Ectodermal cell (in vitro differentiated cells): ENCODE results near the gene AP2S1.

Source experiments
- H3K27ac ChIP-seq: 2 replicates; pipeline ENCODE4 v1.7.0; 2013; ENCODE audit warnings: mild to moderate bottlenecking, low read depth, low read length; ENCODE audit not compliant: insufficient read depth, poor library complexity, severe bottlenecking
- H3K27me3 ChIP-seq: 2 replicates; pipeline ENCODE4 v1.7.0; 2013; ENCODE audit warnings: mild to moderate bottlenecking, low read length; ENCODE audit not compliant: insufficient read depth, control insufficient read depth, poor library complexity, severe bottlenecking
- H3K36me3 ChIP-seq: one replicate; pipeline ENCODE4 v1.7.0; 2013; ENCODE audit warnings: low read length; ENCODE audit not compliant: control insufficient read depth, insufficient read depth
- H3K4me1 ChIP-seq: one replicate; pipeline ENCODE4 v1.7.0; 2013; ENCODE audit warnings: low read length; ENCODE audit not compliant: control insufficient read depth, insufficient read depth
- H3K4me3 ChIP-seq: 2 replicates; pipeline ENCODE4 v1.7.0; 2013; ENCODE audit warnings: low read depth, low read length, control low read depth; ENCODE audit not compliant: insufficient read depth
- H3K9me3 ChIP-seq: 2 replicates; pipeline ENCODE4 v1.7.0; 2013; ENCODE audit warnings: mild to moderate bottlenecking, low read length, moderate library complexity; ENCODE audit not compliant: control insufficient read depth
- WGBS, 2 experiments: methylation state at CpG; one replicate each; pipeline ENCODE4 v1.1.7; 2013; ENCODE audit warnings: missing lambda C conversion rate in 2 of 2; 5-methylcytosine and 5-hydroxymethylcytosine counted together

Gene AP2S1

DNA sequence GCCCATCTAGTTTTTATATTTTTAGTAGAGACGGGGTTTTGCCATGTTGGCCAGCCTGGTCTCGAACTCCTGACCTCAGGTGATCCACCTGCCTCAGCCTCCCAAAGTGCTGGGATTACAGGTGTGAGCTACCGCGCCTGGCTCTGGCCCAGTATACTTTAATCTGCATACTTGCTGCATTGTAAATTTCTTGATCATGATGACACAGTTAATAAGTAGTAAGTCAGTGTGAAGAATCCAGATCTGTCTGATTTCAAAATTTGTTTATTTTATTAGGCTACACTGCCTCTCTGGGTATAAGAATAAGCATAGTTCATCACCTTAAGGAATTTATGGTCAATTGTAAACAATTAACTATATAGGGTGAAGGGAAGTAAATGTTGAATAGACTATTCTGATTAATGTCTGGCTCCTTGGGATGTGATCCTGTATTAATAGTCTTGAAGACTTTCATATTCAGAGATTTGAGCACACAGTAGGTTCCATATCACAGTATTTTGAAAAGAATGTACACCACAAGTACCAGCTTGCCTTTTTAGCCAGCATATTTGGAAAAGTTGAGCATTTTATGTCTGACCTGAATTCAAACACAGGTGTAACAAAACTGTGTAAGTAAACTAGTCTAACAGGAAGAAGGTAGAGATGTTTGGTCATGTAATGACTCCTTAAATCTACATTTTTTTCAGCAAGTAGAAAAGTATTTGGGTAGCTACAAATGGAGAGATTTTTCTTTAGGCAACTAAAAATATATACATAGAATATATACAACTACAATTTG, 17.6 kb upstream of the AP2S1 start:
- no peaks in the 10 kb centered on the region for H3K36me3 ChIP-seq
- H3K27ac ChIP-seq: no peak overlapping the region
- 91 to 94% methylated on average over 4 of the region's 4 CpGs for WGBS, 2 experiments
- H3K27me3 ChIP-seq: no peaks in the 10 kb centered on the region
- H3K9me3 ChIP-seq: no peaks in the 10 kb centered on the region
- H3K4me3 ChIP-seq: no peak overlapping the region
- peaks cover 17% of the 10 kb centered on the region for H3K4me1 ChIP-seq

DNA sequence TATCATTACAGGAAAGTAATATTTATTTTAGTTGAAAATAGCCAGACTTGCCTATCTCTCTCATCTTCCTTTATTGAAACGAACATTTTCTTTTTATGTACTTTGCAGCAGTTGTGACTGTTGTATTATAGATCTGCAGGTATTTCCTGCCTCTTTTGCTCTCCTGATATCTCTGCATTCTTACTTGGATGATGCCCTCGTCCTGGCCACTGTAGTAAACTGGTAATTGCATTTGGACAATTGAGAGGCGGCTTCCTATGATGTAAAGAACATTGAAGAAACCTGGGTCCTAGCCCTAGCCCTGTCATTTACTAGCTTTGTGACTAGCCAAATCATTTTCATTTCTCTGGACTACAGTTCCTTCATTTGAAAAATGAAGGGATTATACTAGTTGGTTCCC, 16.5 kb upstream of the AP2S1 start:
- Histone ChIP-seq H3K4me1 (peaks cover 21% of the 10 kb centered on the region), H3K27me3 (no peaks in the 10 kb centered on the region), H3K9me3 (no peaks in the 10 kb centered on the region), H3K36me3 (no peaks in the 10 kb centered on the region), H3K27ac (no peak overlapping the region), H3K4me3 (no peak overlapping the region)
- 81 to 93% methylated on average over 3 of the region's 3 CpGs for WGBS, 2 experiments

DNA sequence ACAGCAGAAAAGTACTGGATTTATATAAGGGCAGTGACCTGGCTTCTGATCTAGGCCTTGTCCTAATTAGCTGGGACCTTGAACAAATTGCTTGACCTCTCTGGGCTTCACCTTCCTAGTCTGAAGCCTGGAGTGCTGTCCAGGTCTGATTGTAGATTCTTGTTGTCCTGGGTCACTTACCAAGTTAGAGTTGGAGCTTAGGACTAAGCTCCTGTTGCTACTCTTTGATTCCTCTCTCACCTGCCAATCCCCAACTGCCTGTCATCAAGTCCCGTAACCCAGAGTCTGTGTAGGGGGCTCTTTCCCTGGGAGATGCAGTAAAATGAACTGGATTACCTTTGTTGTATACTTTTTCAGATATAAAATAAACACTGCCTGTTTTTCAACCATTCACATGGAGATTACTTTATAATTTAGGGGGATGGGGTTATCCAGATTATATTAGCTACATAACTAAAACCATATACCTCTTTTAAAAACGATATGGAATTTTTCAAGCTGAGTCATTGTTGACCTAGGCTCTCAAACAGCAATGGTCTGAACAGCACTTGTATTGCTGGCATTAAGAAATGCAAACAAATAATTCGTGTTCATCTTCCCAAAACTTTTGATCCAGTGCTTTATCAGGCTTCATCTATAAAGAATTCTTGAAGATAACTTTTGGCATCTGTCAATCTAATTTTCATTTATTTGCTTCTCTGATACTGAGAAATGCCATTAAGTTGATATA, 15.9 kb upstream of the AP2S1 start:
- no peaks in the 10 kb centered on the region for H3K36me3 ChIP-seq
- H3K4me3 ChIP-seq: no peak overlapping the region
- 75 to 79% methylated on average over 2 to 3 of the region's 3 CpGs for WGBS, 2 experiments
- H3K9me3 ChIP-seq: no peaks in the 10 kb centered on the region
- peaks cover 21% of the 10 kb centered on the region for H3K4me1 ChIP-seq
- no peaks in the 10 kb centered on the region for H3K27me3 ChIP-seq
- H3K27ac ChIP-seq: no peak overlapping the region

DNA sequence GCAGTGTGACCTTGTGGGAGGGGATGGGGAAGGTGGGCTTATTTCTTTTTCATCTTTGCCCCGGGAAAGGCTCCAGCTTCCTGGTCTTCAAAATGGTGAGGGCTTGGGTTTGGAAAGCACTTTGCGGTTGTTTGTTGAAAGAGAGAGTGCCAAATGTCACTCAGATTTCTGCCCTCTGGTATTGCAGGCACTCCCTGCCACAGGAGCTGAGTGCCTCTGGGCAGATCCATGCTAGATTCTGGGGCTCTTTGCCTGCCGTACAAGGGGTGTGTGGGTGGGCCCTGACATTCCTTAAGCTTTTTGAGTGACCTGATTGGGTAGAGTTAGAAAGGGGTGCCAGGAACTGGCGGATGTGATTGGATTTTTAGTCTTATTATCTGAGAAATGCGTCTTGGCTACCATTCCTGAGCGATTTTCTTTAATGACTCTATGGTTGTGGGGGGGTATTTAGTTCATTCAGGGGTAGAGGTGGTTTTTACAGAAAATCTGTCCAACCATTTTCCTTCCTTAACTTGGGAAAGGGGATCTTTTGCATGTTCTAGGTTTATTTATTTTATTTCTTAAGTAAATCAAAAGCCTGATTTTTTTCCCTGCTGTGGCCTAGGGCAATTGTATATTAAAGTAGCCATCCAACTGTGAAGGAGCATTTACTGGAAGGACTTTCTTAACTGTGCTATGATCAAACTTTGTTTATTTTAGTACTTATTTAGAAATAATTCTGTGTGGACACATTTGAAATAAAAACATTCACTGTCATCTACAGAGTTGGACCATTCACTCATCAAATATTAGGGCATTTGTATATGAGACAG, 13.4 kb upstream of the AP2S1 start:
- Histone ChIP-seq H3K27ac (peak overlapping the region; percentile 56), H3K36me3 (no peaks in the 10 kb centered on the region), H3K4me3 (peak overlapping the region; percentile 84), H3K9me3 (no peaks in the 10 kb centered on the region), H3K4me1 (peaks cover 21% of the 10 kb centered on the region), H3K27me3 (no peaks in the 10 kb centered on the region)
- 10 to 14% methylated on average over 6 of the region's 6 CpGs for WGBS, 2 experiments

DNA sequence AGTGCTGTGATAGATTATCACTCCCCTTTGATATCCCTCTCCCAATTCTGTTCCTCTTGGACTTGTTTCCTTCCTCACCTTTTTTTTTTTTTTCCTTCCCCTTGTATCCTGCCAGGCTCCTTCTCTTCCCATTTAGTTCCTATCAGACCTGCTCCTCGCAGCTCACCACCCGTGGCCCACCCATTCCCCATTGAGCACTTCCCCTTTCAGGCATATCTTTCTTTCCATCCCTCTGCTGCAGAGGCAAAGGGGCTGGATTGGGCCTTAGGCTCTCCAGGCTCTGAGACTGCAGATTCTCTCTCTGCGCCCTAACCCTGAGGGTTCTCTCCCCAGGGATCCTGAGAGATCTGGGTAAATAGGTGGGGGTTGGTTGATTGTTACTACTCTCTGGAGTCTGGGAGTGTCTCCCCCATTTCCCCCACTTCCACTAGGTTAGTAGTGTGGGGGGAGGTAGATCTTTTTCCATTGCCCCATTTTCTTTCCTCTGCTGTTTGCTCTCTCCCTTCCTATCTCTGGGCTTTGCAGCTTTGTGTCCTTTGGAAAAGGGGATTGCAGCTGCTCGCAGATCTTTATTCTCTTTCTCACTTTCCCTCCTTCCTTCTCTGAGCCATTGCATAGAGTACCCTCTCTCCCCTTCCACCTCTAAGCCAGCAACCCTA, 12.5 kb upstream of the AP2S1 start:
- WGBS, 2 experiments: 19 to 23% methylated on average over 4 of the region's 4 CpGs
- Histone ChIP-seq H3K27ac (no peak overlapping the region), H3K36me3 (no peaks in the 10 kb centered on the region), H3K9me3 (no peaks in the 10 kb centered on the region), H3K4me3 (peak overlapping the region; percentile 84), H3K27me3 (no peaks in the 10 kb centered on the region), H3K4me1 (peaks cover 21% of the 10 kb centered on the region)

DNA sequence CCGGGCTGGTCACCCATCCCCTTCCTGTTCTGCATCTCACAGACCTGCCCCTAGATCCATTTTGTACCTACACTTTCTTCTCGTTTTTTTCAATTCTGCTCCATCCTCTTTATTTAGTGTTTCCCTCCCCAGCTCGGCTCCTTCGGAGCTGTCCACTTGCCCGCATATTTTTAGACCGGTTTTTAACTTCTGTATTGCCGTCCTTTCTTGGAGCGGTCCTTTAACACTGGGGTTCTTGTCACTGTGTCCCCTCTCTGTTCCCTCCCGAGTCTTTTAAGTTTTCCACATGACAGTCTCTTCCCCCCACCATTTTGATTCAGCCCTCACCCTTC, 11.8 kb upstream of the AP2S1 start:
- Histone ChIP-seq H3K9me3 (no peaks in the 10 kb centered on the region), H3K4me1 (peaks cover 21% of the 10 kb centered on the region), H3K36me3 (no peaks in the 10 kb centered on the region), H3K27me3 (no peaks in the 10 kb centered on the region), H3K27ac (no peak overlapping the region), H3K4me3 (peak overlapping the region; percentile 84)
- 12 to 13% methylated on average over 9 of the region's 9 CpGs for WGBS, 2 experiments

DNA sequence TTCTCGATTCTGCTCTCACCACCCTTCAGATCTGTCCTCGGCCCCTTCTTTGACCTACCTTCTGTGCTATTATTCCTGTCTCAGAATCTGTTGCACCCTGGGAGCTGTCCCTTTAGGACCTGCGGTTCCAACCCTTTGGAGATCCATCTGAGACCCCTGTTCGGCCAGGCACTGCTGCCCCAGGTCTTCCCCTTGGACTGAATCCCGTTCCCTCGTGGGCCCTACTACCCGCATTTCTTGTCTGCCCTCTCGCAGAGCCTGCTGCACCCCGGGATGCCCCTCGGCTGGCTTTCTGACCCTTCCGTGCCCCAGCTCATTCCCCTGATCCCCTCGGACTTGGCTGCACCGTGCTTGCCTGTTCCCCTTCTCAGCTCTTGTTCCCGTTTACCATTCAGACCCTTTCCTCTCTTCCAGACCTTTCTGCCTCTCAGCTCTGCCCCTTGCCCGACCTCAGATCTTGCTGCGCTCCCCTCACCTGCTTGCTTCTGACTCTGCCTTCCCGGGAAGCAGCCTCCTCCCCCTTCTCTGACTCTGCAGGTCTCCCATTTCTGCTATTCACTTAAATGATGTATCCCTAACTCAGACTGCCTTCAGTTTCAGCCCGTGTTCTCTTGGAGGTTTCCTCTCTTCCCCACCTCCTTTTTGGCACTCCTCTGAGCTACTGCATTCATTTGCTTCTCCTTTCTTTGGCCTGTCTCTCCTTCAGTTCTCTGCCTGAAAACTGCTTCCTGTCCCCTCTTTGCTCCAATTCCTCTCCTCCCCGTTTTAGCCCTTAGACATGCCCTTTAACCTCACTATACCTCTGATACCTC, 11.3 kb upstream of the AP2S1 start:
- H3K27me3 ChIP-seq: no peaks in the 10 kb centered on the region
- no peaks in the 10 kb centered on the region for H3K36me3 ChIP-seq
- H3K9me3 ChIP-seq: no peaks in the 10 kb centered on the region
- peaks cover 21% of the 10 kb centered on the region for H3K4me1 ChIP-seq
- H3K27ac ChIP-seq: peak overlapping the region; percentile 95
- 0% methylated on average over 19 of the region's 19 CpGs for WGBS, 2 experiments
- peak overlapping the region; percentile 84 for H3K4me3 ChIP-seq

DNA sequence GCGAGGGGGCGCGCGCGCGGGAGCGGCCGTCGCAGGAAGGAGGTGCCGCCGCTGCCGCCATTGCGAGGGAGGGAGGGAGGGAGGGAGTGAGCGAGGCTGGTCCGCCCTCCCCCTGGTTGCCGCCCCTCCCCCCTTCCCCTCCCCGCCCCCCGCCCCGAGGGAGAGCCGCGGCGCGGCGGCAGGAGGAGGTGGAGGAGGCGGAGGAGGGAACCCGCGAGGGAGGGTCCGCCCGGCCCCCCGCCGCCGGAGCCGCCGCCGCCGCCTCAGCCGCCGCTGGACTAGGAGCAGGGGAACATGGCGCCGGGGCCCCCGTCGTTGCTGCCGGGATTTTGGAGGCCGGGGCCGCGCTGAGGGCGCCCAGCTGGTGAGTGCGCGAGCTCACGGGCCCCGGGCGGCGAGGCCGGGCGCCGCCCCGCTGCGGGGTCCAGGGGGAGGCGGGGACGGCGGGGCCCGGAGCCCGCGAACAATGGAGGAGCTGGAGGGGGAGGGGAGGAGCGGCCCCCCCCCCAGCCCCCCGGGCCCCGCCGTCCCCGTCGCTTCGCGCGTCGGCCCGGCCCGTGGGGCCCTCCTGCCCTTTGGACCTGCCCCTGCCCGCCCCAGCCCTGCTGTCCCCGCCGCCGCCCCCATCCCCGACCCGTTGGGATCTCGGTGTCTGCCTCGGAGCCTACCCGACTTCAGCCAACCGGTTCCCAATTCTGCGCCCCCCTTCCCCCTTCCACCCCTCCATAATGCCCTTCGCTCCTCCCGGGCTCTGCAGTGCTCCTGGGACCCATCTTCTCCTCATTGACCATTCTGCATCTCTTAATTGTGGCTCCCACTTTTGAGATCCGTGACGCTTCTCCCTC, 10.4 kb upstream of the AP2S1 start, which contains the start of gene ARHGAP35:
Gene ARHGAP35, plus strand, starts transcription at position 152 of the 845 bp plus-strand sequence. CDS start 57,679 bp downstream, outside the sequence.
- Histone ChIP-seq H3K36me3 (no peaks in the 10 kb centered on the region), H3K27ac (peak within 1 kb of the TSS; percentile 97), H3K4me3 (peak within 1 kb of the TSS; percentile 84), H3K9me3 (no peaks in the 10 kb centered on the region), H3K4me1 (peaks cover 21% of the 10 kb centered on the region), H3K27me3 (no peaks in the 10 kb centered on the region)
- WGBS, 2 experiments: 0 to 1% methylated on average over 88 of the region's 91 CpGs
